Testis (tissue), 3 donors: ENCODE data around the gene PSENEN. TPM values are rescaled to one million over a fixed set of nuclear protein-coding genes. Genes with fewer than 3 reads are reported as not detected.

Experiments
- DNase-seq: peaks from one replicate; pipeline ENCODE4 v3.0.0-alpha.2; 2019
- H3K27ac ChIP-seq, 2 donors: fragments of 200-600 bp; sonication (generic); one replicate each; pipeline ENCODE4 v1.5.1; 2019
- H3K27me3 ChIP-seq: fragments of 200-600 bp; sonication (generic); one replicate; pipeline ENCODE4 v1.5.1; 2019
- H3K36me3 ChIP-seq: fragments of 200-600 bp; sonication (generic); one replicate; pipeline ENCODE4 v1.5.1; 2017; ENCODE audit warnings: low read depth; ENCODE audit errors: missing control alignments
- H3K4me1 ChIP-seq: fragments of 200-600 bp; sonication (generic); one replicate; pipeline ENCODE4 v1.5.1; 2019
- H3K4me3 ChIP-seq, 2 donors: fragments of 200-600 bp; sonication (generic); one replicate each; pipeline ENCODE4 v1.5.1; 2017 to 2019
- H3K9me3 ChIP-seq: fragments of 200-600 bp; sonication (generic); one replicate; pipeline ENCODE4 v1.5.1; 2017
- CTCF ChIP-seq, 3 experiments: fragments of 450-650 bp in 2 of 3; fragments of 200-600 bp in 1 of 3; sonication (generic) in 1 of 3; IDR thresholded peaks; one replicate each; pipeline ENCODE4 v1.5.1; 2016 to 2019; ENCODE audit warnings: antibody characterized with exemption in 3 of 3, mild to moderate bottlenecking in 2 of 3, moderate library complexity in 1 of 3
- POLR2A ChIP-seq: fragments of 450-650 bp; IDR thresholded peaks from one replicate; pipeline ENCODE4 v1.6.1; 2017; ENCODE audit warnings: antibody characterized with exemption, mild to moderate bottlenecking, moderate library complexity
- WGBS, 2 donors: methylation state at CpG; one replicate each; pipeline ENCODE4 v1.1.5; 2018; 5-methylcytosine and 5-hydroxymethylcytosine counted together
- intact Hi-C: fragments of 100-400 bp; cut with DNase I; formaldehyde crosslinking; loops from one replicate; pipeline ENCODE4 v1.15.1; 2023; ENCODE audit warnings: low total_unique reads
- polyA plus RNA-seq: library from polyadenylated mRNA; stranded (reverse); fragments of 350-450 nt; fragmentation: Illumina TruSeq; extraction: RNeasy Lipid Tissue Mini Kit (QIAGEN cat#74804); gene quantifications from one replicate; pipeline ENCODE4 v1.2.3, GENCODE V29; 2014; ENCODE audit warnings: low read depth, low replicate concordance; ENCODE audit not compliant: insufficient read depth
- total RNA-seq, 2 donors: library from RNA; depleted of rRNA; stranded (reverse); fragments of >200 nt; gene quantifications; one replicate each; pipeline ENCODE4 v1.2.3, GENCODE V29; 2016

The PSENEN gene
- total and polyA plus RNA-seq, 3 donors from 2014 or later, result 100 to 303 (median 121) TPM

- H3K36me3 ChIP-seq, result no peaks in the 10 kb centered on the region
- no peak for TF ChIP-seq POLR2A
- TF ChIP-seq CTCF (IDR thresholded peaks at IDR 0.05), result no peak
- H3K9me3 ChIP-seq, result no peaks in the 10 kb centered on the region
- no peak overlapping the region for H3K4me3 ChIP-seq
- H3K4me1 ChIP-seq, result no peaks in the 10 kb centered on the region
- no peak for DNase-seq
- no peak overlapping the region for H3K27ac ChIP-seq
- H3K27me3 ChIP-seq, result no peaks in the 10 kb centered on the region
- 74 to 79% methylated on average over 4 to 11 of the region's 11 CpGs for WGBS, 2 donors
- intact Hi-C loops, result no loop called here
Observed at GRCh38 chr19:35789195-35789977, 43.9 kb downstream of the PSENEN start.

- intact Hi-C loops, result no loop called here
- no peak for DNase-seq
- H3K4me1 ChIP-seq, result no peaks in the 10 kb centered on the region
Observed at GRCh38 chr19:35789978-35790944, 44.8 kb downstream of the PSENEN start.

GRCh38 chr19:35790981-35791813 lies 45.7 kb downstream of the PSENEN start:
- Histone ChIP-seq H3K36me3 (no peaks in the 10 kb centered on the region), H3K9me3 (no peaks in the 10 kb centered on the region), H3K27me3 (no peaks in the 10 kb centered on the region), H3K4me3 (no peak overlapping the region), H3K27ac (no peak overlapping the region), H3K4me1 (no peaks in the 10 kb centered on the region)
- intact Hi-C loops, result no loop called here
- TF ChIP-seq POLR2A, result no peak
- TF ChIP-seq CTCF (IDR thresholded peaks at IDR 0.05), result no peak
- no peak for DNase-seq
- WGBS, 2 donors, result 40 to 63% methylated on average over 1 to 20 of the region's 20 CpGs

More at GRCh38 chr19:35789978-35790944, 44.8 kb downstream of the PSENEN start:
- no peak overlapping the region for H3K4me3 ChIP-seq
- H3K9me3 ChIP-seq, result no peaks in the 10 kb centered on the region
- no peaks in the 10 kb centered on the region for H3K27me3 ChIP-seq
- H3K27ac ChIP-seq, result no peak overlapping the region
- TF ChIP-seq POLR2A (no peak), CTCF (IDR thresholded peaks at IDR 0.05) (no peak)
- no peaks in the 10 kb centered on the region for H3K36me3 ChIP-seq
- WGBS, 2 donors, result 83 to 87% methylated on average over 4 to 12 of the region's 19 CpGs

- Histone ChIP-seq H3K4me3 (no peak overlapping the region), H3K9me3 (no peaks in the 10 kb centered on the region), H3K4me1 (no peaks in the 10 kb centered on the region), H3K27ac (no peak overlapping the region), H3K27me3 (no peaks in the 10 kb centered on the region), H3K36me3 (no peaks in the 10 kb centered on the region)
- intact Hi-C loops, result no loop called here
- 82 to 87% methylated on average over 2 to 7 of the region's 9 CpGs for WGBS, 2 donors
- TF ChIP-seq CTCF (IDR thresholded peaks at IDR 0.05) (no peak), POLR2A (no peak)
- no peak for DNase-seq
Observed at GRCh38 chr19:35791814-35792279, 46.4 kb downstream of the PSENEN start.
